K562 (cell line): Measurements from ENCODE around the gene STK24. TPM values are rescaled to one million over a fixed set of nuclear protein-coding genes. Genes with fewer than 3 reads are reported as not detected.

Experiments
- ATAC-seq: fragments of 200-7000 bp; cut with Tn5 transposase; 3 replicates; pipeline ENCODE4 v1.9.1; 2020; ENCODE audit warnings: moderate library complexity
- BruUV-seq: library from RNA; stranded (reverse); fragments of 400-500 nt; replicated peaks from 2 replicates; lab custom pipeline; 2021; lab: Mats Ljungman, UMichigan
- CTCF ChIA-PET: fragments of 300-600 bp; formaldehyde crosslinking; extraction: SDS; loops from one replicate; lab custom pipeline; 2021; ENCODE audit warnings: low intra/inter-chr PET ratio; lab: Yijun Ruan, JAX
- POLR2A ChIA-PET: fragments of 300-600, 350-650 bp; sonication (Branson Sonifier 250); formaldehyde crosslinking; extraction: SDS; loops from one replicate; lab custom pipeline; 2021; ENCODE audit warnings: antibody characterized with exemption, inconsistent platforms; lab: Yijun Ruan, JAX
- DNase-seq, 4 experiments: peaks; one replicate each; pipeline versions ENCODE4 v3.0.0 to v3.0.0-alpha.2; 2011 to 2018; ENCODE audit warnings: low spot score in 3 of 4, mixed read lengths in 3 of 4; ENCODE audit errors: extremely low read depth in 1 of 4
- FAIRE-seq: peaks from 2 replicates; lab custom pipeline; 2011; peaks lifted over from hg19 to GRCh38; lab: Jason Lieb, UNC
- H2AFZ ChIP-seq: 2 replicates; pipeline ENCODE4 v1.6.0; 2011; ENCODE audit warnings: low read depth, low read length, control low read depth, inconsistent platforms
- H3K27ac ChIP-seq: fragments of 200-600 bp; 3 replicates; pipeline ENCODE4 v1.8.0; 2011; ENCODE audit warnings: low read depth, mild to moderate bottlenecking, control low read depth, inconsistent platforms, low read length, moderate library complexity, mixed read lengths; ENCODE audit errors: extremely low read depth
- H3K27me3 ChIP-seq, 2 experiments: fragments of 300-600 bp in 1 of 2; 2 replicates in 1 of 2; 3 replicates in 1 of 2; pipeline versions ENCODE4 v1.6.0 to v1.8.0; 2011; ENCODE audit warnings: inconsistent platforms in 2 of 2, low read length in 2 of 2, mild to moderate bottlenecking in 1 of 2, mixed read lengths in 1 of 2, moderate library complexity in 1 of 2; ENCODE audit not compliant: control insufficient read depth in 2 of 2, insufficient read depth in 2 of 2
- H3K36me3 ChIP-seq: fragments of 300-600 bp; 3 replicates; pipeline ENCODE4 v1.8.0; 2011; ENCODE audit warnings: mild to moderate bottlenecking, low read length, inconsistent platforms; ENCODE audit not compliant: control insufficient read depth, insufficient read depth
- H3K4me1 ChIP-seq, 2 experiments: fragments of 200-600 bp in 1 of 2; replicated peaks in 1 of 2; 2 replicates in 1 of 2; 3 replicates in 1 of 2; pipeline versions ENCODE4 v1.5.1 to v1.8.0; 2011; ENCODE audit warnings: inconsistent platforms in 2 of 2, low read length in 2 of 2, mild to moderate bottlenecking in 1 of 2, mixed read lengths in 1 of 2, moderate library complexity in 1 of 2; ENCODE audit not compliant: control insufficient read depth in 2 of 2, insufficient read depth in 2 of 2
- H3K4me2 ChIP-seq: 2 replicates; pipeline ENCODE4 v1.6.1; 2011; ENCODE audit warnings: low read length, control low read depth, inconsistent platforms, mixed read lengths; ENCODE audit not compliant: insufficient read depth
- H3K4me3 ChIP-seq: fragments of 200-600 bp; sonication (generic), shearing (Covaris generic); 2 replicates; pipeline ENCODE4 v1.5.1; 2016; ENCODE audit warnings: control low read depth, inconsistent platforms
- H3K79me2 ChIP-seq: fragments of 200-600 bp; 3 replicates; pipeline ENCODE4 v1.8.0; 2011; ENCODE audit warnings: low read length, inconsistent platforms; ENCODE audit not compliant: control insufficient read depth, insufficient read depth
- H3K9ac ChIP-seq, 2 experiments: 2 replicates each; pipeline versions ENCODE4 v1.6.0 to v1.6.1; 2011; ENCODE audit warnings: low read depth in 2 of 2, low read length in 2 of 2, control low read depth in 1 of 2, inconsistent platforms in 1 of 2, mild to moderate bottlenecking in 1 of 2, mixed read lengths in 1 of 2; ENCODE audit not compliant: insufficient read depth in 1 of 2
- H3K9me1 ChIP-seq: one replicate; pipeline ENCODE4 v1.6.0; 2011; ENCODE audit warnings: inconsistent platforms, mild to moderate bottlenecking, low read length, moderate library complexity; ENCODE audit not compliant: control insufficient read depth, insufficient read depth
- H3K9me3 ChIP-seq: replicated peaks from 2 replicates; pipeline ENCODE4 v1.5.1; 2011; ENCODE audit warnings: low read depth, low read length, inconsistent platforms; ENCODE audit not compliant: control insufficient read depth, insufficient read depth
- H4K20me1 ChIP-seq: replicated peaks from 2 replicates; pipeline ENCODE4 v1.6.1; 2011; ENCODE audit warnings: low read length, inconsistent platforms, mixed read lengths; ENCODE audit not compliant: control insufficient read depth, insufficient read depth
- ATF6 ChIP-seq: sonication (generic); formaldehyde crosslinking; IDR thresholded peaks from 2 replicates; pipeline ENCODE4 v1.4.0; 2020; ENCODE audit warnings: mild to moderate bottlenecking, missing genetic modification reagents
- CCAR2 ChIP-seq: fragments of 200-400 bp; formaldehyde crosslinking; IDR thresholded peaks from 2 replicates; pipeline ENCODE4 v1.6.1; 2017; ENCODE audit warnings: mild to moderate bottlenecking, low read depth, low read length
- MNT ChIP-seq, 2 experiments: fragments of 450-650 bp; conservative IDR thresholded peaks; 2 replicates each; pipeline ENCODE4 v1.6.1; 2017; ENCODE audit warnings: mild to moderate bottlenecking in 2 of 2, moderate library complexity in 2 of 2
- OTX1 ChIP-seq: fragments of 450-650 bp; formaldehyde crosslinking; IDR thresholded peaks from 2 replicates; pipeline ENCODE4 v1.4.0; 2022; ENCODE audit warnings: mild to moderate bottlenecking
- REST ChIP-seq, 2 experiments: fragments of 450-650 bp; formaldehyde crosslinking in 1 of 2; IDR thresholded peaks; 2 replicates each; pipeline versions ENCODE4 v1.4.0 to v1.6.1; 2014 to 2020; ENCODE audit warnings: mild to moderate bottlenecking in 2 of 2, borderline replicate concordance in 1 of 2, low read depth in 1 of 2
- ZNF282 ChIP-seq: sonication (generic); formaldehyde crosslinking; IDR thresholded peaks from 2 replicates; pipeline ENCODE4 v1.8.1; 2023; ENCODE audit warnings: missing genetic modification reagents
- ZNF395 ChIP-seq: fragments of 200-800 bp; sonication (Bioruptor generic); IDR thresholded peaks from 2 replicates; pipeline ENCODE4 v1.6.1; 2017; ENCODE audit warnings: missing genetic modification characterization, missing compliant biosample characterization
- WGBS: fragments of 100-300 bp; shearing (Covaris generic); methylation state at CpG from one replicate; pipeline ENCODE4 v1.1.6; 2016; ENCODE audit warnings: low coverage, mixed read lengths; ENCODE audit not compliant: insufficient coverage; ENCODE audit errors: missing lambda C conversion rate; 5-methylcytosine and 5-hydroxymethylcytosine counted together
- in situ Hi-C: fragments of 300-500 bp; cut with MboI; formaldehyde crosslinking; loops from 4 replicates; pipeline ENCODE4 v1.15.0; 2018; ENCODE audit warnings: inconsistent platforms, mixed read lengths
- intact Hi-C: fragments of 100-400 bp; cut with micrococcal nuclease; formaldehyde crosslinking; loops from 2 replicates; pipeline ENCODE4 v1.14.2; 2022
- polyA plus RNA-seq, 8 experiments: library from polyadenylated mRNA; depleted of rRNA in 4 of 8; stranded (reverse) in 5 of 8; unstranded in 3 of 8; fragments of >200 nt; fragmentation: Nextera tagmentation in 2 of 8; fragmentation: Illumina TruSeq in 1 of 8; extraction: Ambion mirVana in 2 of 8; extraction: Trizol in 1 of 8; gene quantifications; 2 replicates each; pipeline versions ENCODE4 v1.2.1 to v1.2.3, GENCODE V29; 2011 to 2014; ENCODE audit warnings: inconsistent platforms in 1 of 8, missing spikeins in 1 of 8
- total RNA-seq, 7 experiments: library from RNA; depleted of rRNA in 6 of 7; stranded (reverse); fragments of >200 nt in 6 of 7; fragmentation: Illumina TruSeq in 2 of 7; extraction: Trizol in 2 of 7; gene quantifications; 2 replicates each; pipeline versions ENCODE4 v1.2.1 to v1.2.3, GENCODE V29; 2011 to 2021; ENCODE audit warnings: low replicate concordance in 1 of 7

STK24 gene
- total and polyA plus RNA-seq, 9 of the 15 experiments (the other 6 are each of a cell fraction or from before 2014, with no cell fraction given), result 3.8 to 78.4 (median 28.2) TPM

GRCh38 chr13:98533912-98534311, 43.0 kb downstream of the STK24 start:
- ChIA-PET POLR2A (interaction anchor here (1.2 kb wide), 1 partner anchor 50 kb away, joined by 4 read pairs; no protein-coding TSS in a partner anchor), CTCF (no interaction called here)
- intact Hi-C loops, result no loop called here
- TF ChIP-seq MNT (conservative IDR thresholded peaks at IDR 0.05) (no peak), CCAR2 (no peak), OTX1 (CRISPR knock-in tag) (no peak), REST (IDR thresholded peaks at IDR 0.05; ENCODE audit: borderline replicate concordance) (no peak), REST (CRISPR knock-in tag; IDR thresholded peaks at IDR 0.05; ENCODE audit: low read depth) (no peak), ZNF395 (no peak), ATF6 (CRISPR knock-in tag) (no peak), ZNF282 (CRISPR knock-in tag) (no peak)

More at GRCh38 chr13:98533912-98534311, 43.0 kb downstream of the STK24 start:
- Histone ChIP-seq H3K4me3 (no peak overlapping the region), H3K36me3 (peaks cover 4% of the 10 kb centered on the region; the same call in 1 of the 3 replicates), H3K4me1 (peaks cover 3 to 15% of the 10 kb centered on the region in 2 experiments; a peak in 2 of 5 replicates), H2AFZ (no peak overlapping the region), H3K4me2 (no peak overlapping the region), H3K9ac (no peak overlapping the region), H3K9me1 (peaks cover 3% of the 10 kb centered on the region), H3K9me3 (no peaks in the 10 kb centered on the region), H3K27me3 (no peaks in the 10 kb centered on the region), H3K79me2 (peaks cover 86% of the 10 kb centered on the region), H4K20me1 (peaks cover 37% of the 10 kb centered on the region), H3K27ac (no peak overlapping the region)
- in situ Hi-C loops, result no loop called here
- FAIRE-seq, result no peak
- ATAC-seq, result no peak; the same call in 2 of the 3 replicates
- BruUV-seq, result no TSS peak
- WGBS, result 88% methylated on average over 5 of the region's 9 CpGs
- DNase-seq, result no peak
